IPS DF 6.9 (cell line): ENCODE results near the gene CDC123.
"Not testable (repeated sequence)": the region's sequence is repeated elsewhere in the genome, so short reads cannot be mapped to it uniquely, and the experiment has no call there.

Source experiments
- DNase-seq: peaks from one replicate; pipeline ENCODE4 v3.0.0-alpha.2; 2013; ENCODE audit warnings: low read depth, low spot score
- H3K27ac ChIP-seq: one replicate; pipeline ENCODE4 v1.5.1; 2013; ENCODE audit warnings: low read length, control low read depth
- H3K27me3 ChIP-seq: 2 replicates; pipeline ENCODE4 v1.6.1; 2013; ENCODE audit warnings: mild to moderate bottlenecking, low read length; ENCODE audit not compliant: control insufficient read depth, insufficient read depth
- H3K36me3 ChIP-seq: 2 replicates; pipeline ENCODE4 v1.6.1; 2013; ENCODE audit warnings: low read length; ENCODE audit not compliant: control insufficient read depth, insufficient read depth
- H3K4me1 ChIP-seq: 2 replicates; pipeline ENCODE4 v1.6.1; 2013; ENCODE audit warnings: low read length; ENCODE audit not compliant: control insufficient read depth, insufficient read depth
- H3K4me3 ChIP-seq: 2 replicates; pipeline ENCODE4 v1.5.1; 2013; ENCODE audit warnings: mild to moderate bottlenecking, low read length
- H3K9me3 ChIP-seq: 2 replicates; pipeline ENCODE4 v1.6.1; 2013; ENCODE audit warnings: low read length, inconsistent platforms; ENCODE audit not compliant: control insufficient read depth, insufficient read depth
- WGBS: extraction: QIAGEN DNeasy Blood & Tissue Kit; methylation state at CpG from one replicate; pipeline ENCODE4 v1.1.7; 2013; ENCODE audit warnings: mixed read lengths, missing lambda C conversion rate; ENCODE audit not compliant: insufficient read length, insufficient coverage; 5-methylcytosine and 5-hydroxymethylcytosine counted together

CDC123 gene

GRCh38 chr10:12165999-12166775 is 29.8 kb upstream of the CDC123 start:
- no peak overlapping the region for H3K27ac ChIP-seq
- no CpG with 5 or more reads among the region's 6 CpGs for WGBS
- peaks cover 7% of the 10 kb centered on the region; the same call in 1 of the 2 replicates for H3K36me3 ChIP-seq
- H3K4me1 ChIP-seq: no peaks in the 10 kb centered on the region
- no peaks in the 10 kb centered on the region for H3K9me3 ChIP-seq
- H3K4me3 ChIP-seq: no peak overlapping the region
- no peak for DNase-seq
- H3K27me3 ChIP-seq: no peaks in the 10 kb centered on the region

DNA sequence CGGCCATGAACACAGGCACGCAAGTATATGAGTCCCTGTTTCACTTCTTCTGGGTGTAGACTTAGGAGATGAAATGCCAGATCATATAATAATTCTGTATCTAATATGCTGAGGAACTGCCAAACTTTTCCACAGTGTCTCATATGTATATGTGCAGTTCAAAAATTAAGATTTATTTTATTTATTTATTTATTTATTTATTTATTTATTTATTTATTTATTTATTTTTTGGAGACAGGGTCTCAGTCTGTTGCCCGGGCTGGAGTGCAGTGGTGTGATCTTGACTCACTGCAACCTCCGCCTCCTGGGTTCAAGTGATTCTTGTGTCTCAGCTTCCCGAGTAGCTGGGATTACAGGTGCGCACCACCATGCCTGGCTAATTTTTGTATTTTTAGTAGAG is 24.5 kb upstream of the CDC123 start:
- not testable (repeated sequence) for H3K9me3 ChIP-seq, H3K27me3 ChIP-seq, H3K4me1 ChIP-seq, H3K4me3 ChIP-seq, H3K27ac ChIP-seq, DNase-seq
- H3K36me3 ChIP-seq: peaks cover 17% of the 10 kb centered on the region
- no CpG with 5 or more reads among the region's 6 CpGs for WGBS

- H3K27me3 ChIP-seq: no peaks in the 10 kb centered on the region
- H3K9me3 ChIP-seq: no peaks in the 10 kb centered on the region
- H3K27ac ChIP-seq: no peak overlapping the region
- H3K36me3 ChIP-seq: peaks cover 13% of the 10 kb centered on the region
- no peak for DNase-seq
- no CpG with 5 or more reads among the region's 9 CpGs for WGBS
- H3K4me1 ChIP-seq: no peaks in the 10 kb centered on the region; the same call in 1 of the 2 replicates
- no peak overlapping the region for H3K4me3 ChIP-seq
Observed at GRCh38 chr10:12177642-12178041, 18.3 kb upstream of the CDC123 start.

- no peak overlapping the region for H3K27ac ChIP-seq
- H3K36me3 ChIP-seq: peaks cover 3% of the 10 kb centered on the region
- H3K4me3 ChIP-seq: no peak overlapping the region
- no CpG with 5 or more reads among the region's 4 CpGs for WGBS
- H3K4me1 ChIP-seq: no peaks in the 10 kb centered on the region; the same call in 1 of the 2 replicates
- no peaks in the 10 kb centered on the region for H3K9me3 ChIP-seq
- no peaks in the 10 kb centered on the region for H3K27me3 ChIP-seq
- DNase-seq: no peak
Observed at GRCh38 chr10:12179606-12180170, 16.3 kb upstream of the CDC123 start.

GRCh38 chr10:12180221-12180974 is 15.6 kb upstream of the CDC123 start:
- Histone ChIP-seq H3K4me3 (no peak overlapping the region), H3K27me3 (no peaks in the 10 kb centered on the region), H3K4me1 (no peaks in the 10 kb centered on the region; the same call in 1 of the 2 replicates), H3K9me3 (no peaks in the 10 kb centered on the region), H3K27ac (no peak overlapping the region), H3K36me3 (peaks cover 6% of the 10 kb centered on the region; the same call in 1 of the 2 replicates)
- no peak for DNase-seq
- WGBS: no CpG with 5 or more reads among the region's 9 CpGs

- Histone ChIP-seq H3K9me3 (no peaks in the 10 kb centered on the region), H3K27me3 (no peaks in the 10 kb centered on the region), H3K27ac (no peak overlapping the region), H3K4me1 (no peaks in the 10 kb centered on the region; the same call in 1 of the 2 replicates), H3K4me3 (no peak overlapping the region), H3K36me3 (peaks cover 7% of the 10 kb centered on the region; the same call in 1 of the 2 replicates)
- no CpG with 5 or more reads among the region's 13 CpGs for WGBS
- no peak for DNase-seq
Observed at GRCh38 chr10:12181065-12181775, 14.8 kb upstream of the CDC123 start.

GRCh38 chr10:12184165-12184564 is 11.8 kb upstream of the CDC123 start:
- H3K27me3 ChIP-seq: no peaks in the 10 kb centered on the region
- no peak overlapping the region for H3K27ac ChIP-seq
- no peak for DNase-seq
- no peaks in the 10 kb centered on the region; the same call in 1 of the 2 replicates for H3K4me1 ChIP-seq
- H3K9me3 ChIP-seq: no peaks in the 10 kb centered on the region
- peaks cover 4% of the 10 kb centered on the region; the same call in 1 of the 2 replicates for H3K36me3 ChIP-seq
- H3K4me3 ChIP-seq: no peak overlapping the region
- WGBS: no CpG with 5 or more reads among the region's 7 CpGs

DNA sequence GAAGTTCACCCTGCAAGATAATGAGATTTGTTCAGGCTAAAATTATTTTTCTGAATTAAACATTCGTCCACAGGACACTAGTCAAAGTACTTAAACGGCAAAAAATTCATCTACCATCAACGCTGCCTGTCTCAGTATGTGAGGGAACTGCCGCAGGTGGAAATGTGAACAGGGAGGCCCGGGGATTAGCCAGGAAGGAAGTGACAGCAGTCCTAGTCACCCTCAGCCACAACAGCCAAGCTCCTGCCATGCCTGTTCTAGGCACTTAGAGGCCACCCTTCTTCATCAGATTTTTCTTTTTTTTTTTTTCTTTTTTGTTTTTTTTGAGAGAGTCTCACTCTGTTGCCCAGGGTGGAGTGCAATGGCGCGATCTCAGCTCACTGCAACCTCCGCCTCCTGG is 9.7 kb upstream of the CDC123 start:
- Histone ChIP-seq H3K9me3 (no peaks in the 10 kb centered on the region), H3K4me3 (no peak overlapping the region), H3K27ac (no peak overlapping the region), H3K4me1 (no peaks in the 10 kb centered on the region), H3K36me3 (peaks cover 4% of the 10 kb centered on the region; the same call in 1 of the 2 replicates), H3K27me3 (no peaks in the 10 kb centered on the region)
- WGBS: no CpG with 5 or more reads among the region's 8 CpGs
- DNase-seq: no peak

DNA sequence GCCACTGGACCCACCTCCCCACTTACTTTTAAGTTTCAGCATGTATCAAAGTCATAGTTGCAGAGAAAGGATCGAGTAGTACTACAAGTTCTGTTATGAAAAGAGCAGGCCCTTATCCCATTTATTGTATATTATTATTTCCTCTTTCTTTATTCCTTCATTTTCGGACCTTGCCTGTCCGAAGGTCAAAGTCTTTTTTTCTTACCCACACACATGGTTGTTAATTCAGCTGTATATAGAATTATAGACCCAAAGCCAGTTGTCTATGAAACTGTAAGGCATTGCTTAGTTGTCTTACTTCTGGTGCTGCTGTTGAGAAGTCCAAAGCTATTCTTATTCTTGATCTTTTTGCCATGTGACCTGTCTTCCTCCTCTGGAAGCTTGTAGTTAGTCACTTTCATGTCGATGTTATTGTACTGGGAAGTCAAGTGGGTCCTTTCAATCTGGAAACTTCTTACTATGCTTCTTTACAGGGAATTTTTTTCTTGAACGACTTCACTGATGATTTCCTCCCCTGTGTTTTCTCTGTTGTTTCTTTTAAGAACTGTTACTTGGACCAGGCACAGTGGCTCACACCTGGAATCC is 8.6 kb upstream of the CDC123 start:
- DNase-seq: no peak
- no peaks in the 10 kb centered on the region for H3K27me3 ChIP-seq
- peaks cover 4% of the 10 kb centered on the region; the same call in 1 of the 2 replicates for H3K36me3 ChIP-seq
- H3K4me1 ChIP-seq: no peaks in the 10 kb centered on the region
- H3K4me3 ChIP-seq: no peak overlapping the region
- WGBS: no CpG with 5 or more reads among the region's 5 CpGs
- H3K9me3 ChIP-seq: no peaks in the 10 kb centered on the region
- no peak overlapping the region for H3K27ac ChIP-seq
